T47D (cell line): ENCODE data around the gene MYZAP.

Experiments
- DNase-seq, 2 experiments: peaks; one replicate each; pipeline versions ENCODE4 v3.0.0 to v3.0.0-alpha.2; 2011 to 2012; ENCODE audit warnings: low read depth in 1 of 2, low spot score in 1 of 2
- JUND ChIP-seq: IDR thresholded peaks from 2 replicates; pipeline ENCODE4 v1.6.1; 2012; ENCODE audit warnings: low read depth
- in situ Hi-C: cut with HindIII; loops from 2 replicates; pipeline ENCODE4 v1.10.0; 2016; ENCODE audit warnings: low sequenced_read_pairs, low pct_unique_long_range_greater_than_20kb

MYZAP gene

DNA sequence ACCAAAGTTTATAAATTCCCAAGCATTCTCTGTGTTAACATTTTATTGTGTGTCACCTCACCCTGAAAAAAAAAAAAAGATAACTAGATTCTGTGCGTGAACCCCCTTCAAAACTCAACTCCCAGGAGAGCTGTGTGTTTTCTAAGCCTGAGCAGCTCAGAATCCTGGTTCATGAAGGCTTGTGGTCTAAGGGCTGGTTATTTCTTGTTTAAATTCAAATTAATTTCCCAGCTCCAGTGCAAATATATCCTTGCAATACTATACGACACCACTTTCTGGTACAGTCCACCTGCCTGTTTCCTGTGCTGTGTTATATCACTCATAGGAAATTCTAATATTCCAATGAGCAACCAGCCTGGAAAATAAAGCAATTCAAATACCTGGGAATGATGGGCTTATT, 23.4 kb upstream of the MYZAP start:
- TF ChIP-seq JUND, result no peak
- in situ Hi-C loops, result no loop called here
- DNase-seq, result no peak

GRCh38 chr15:57570340-57570739, 21.4 kb upstream of the MYZAP start:
- TF ChIP-seq JUND, result no peak
- no peak for DNase-seq
- in situ Hi-C loops, result no loop called here

DNA sequence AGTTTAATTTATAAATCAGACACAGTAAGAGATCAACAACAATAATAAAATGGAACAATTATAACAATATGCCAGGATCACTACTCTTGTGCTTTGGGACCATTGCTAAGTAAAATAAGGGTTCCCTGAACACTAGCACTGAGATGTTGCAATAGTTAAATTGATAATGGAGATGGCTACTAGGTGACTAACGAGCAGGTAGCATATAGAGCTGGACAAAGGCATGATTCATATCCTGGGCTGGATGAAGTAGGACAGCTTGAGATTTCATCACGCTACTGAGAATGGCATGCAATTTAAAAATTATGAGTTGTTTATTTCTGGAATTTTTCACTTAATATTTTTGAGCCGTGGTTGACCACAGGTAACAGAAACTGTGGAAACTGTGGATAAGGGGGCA, 20.7 kb upstream of the MYZAP start:
- TF ChIP-seq JUND, result no peak
- in situ Hi-C loops, result no loop called here
- DNase-seq, result no peak

- TF ChIP-seq JUND, result no peak
- no peak for DNase-seq
- in situ Hi-C loops, result no loop called here
Measured at GRCh38 chr15:57571725-57572124, 20.0 kb upstream of the MYZAP start.

- no peak for TF ChIP-seq JUND
- in situ Hi-C loops, result no loop called here
Measured at GRCh38 chr15:57572468-57572867, 19.2 kb upstream of the MYZAP start.

GRCh38 chr15:57573151-57573550, 18.6 kb upstream of the MYZAP start:
- no peak for TF ChIP-seq JUND
- no peak for DNase-seq
- in situ Hi-C loops, result no loop called here

More at GRCh38 chr15:57572468-57572867, 19.2 kb upstream of the MYZAP start:
- DNase-seq, result no peak

DNA sequence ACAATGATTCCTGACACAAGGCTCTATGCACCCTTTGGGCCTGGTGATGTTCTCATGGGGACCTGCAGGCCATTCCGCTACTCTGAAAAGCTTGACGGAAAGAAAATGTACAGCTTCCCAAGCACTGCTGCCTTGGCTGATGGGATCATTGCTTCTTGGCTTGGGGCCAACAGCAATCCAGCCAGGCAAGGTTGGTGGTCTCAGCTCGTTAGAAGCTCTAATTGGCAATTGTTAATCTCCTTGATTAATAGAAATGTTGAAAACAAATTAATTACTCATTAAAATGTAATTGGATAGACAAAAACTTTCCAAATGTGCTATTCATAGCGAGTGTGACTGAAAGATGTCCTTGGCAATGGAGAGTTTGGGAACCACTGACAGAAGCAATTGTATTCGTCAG, 16.3 kb upstream of the MYZAP start:
- in situ Hi-C loops, result no loop called here
- no peak for TF ChIP-seq JUND
- DNase-seq, result no peak

- TF ChIP-seq JUND, result no peak
- DNase-seq, result no peak
- in situ Hi-C loops, result no loop called here
Measured at GRCh38 chr15:57578288-57578900, 13.3 kb upstream of the MYZAP start.

- no peak for TF ChIP-seq JUND
- in situ Hi-C loops, result no loop called here
- DNase-seq, result no peak
Measured at GRCh38 chr15:57580428-57580827, 11.3 kb upstream of the MYZAP start.

DNA sequence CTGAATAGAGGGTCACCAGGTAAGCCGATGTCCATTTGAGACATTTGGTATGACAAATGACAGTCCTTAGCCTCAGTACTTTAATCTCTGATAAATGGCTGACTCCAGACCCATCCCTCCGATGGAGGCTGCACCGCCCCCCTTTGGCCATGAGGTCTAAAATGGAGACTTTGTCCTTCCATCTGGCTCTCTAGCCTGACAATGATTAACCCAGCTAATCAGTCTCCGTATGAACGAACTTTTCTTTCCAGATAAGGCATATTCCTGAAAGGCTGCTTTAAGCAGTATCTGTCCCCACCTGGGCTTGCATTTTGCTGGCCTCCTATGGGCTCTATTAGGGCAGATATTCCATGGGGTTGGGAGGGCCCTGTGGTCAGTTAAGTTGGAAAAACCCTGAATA, 10.8 kb upstream of the MYZAP start:
- no peak for DNase-seq
- in situ Hi-C loops, result no loop called here
- no peak for TF ChIP-seq JUND

DNA sequence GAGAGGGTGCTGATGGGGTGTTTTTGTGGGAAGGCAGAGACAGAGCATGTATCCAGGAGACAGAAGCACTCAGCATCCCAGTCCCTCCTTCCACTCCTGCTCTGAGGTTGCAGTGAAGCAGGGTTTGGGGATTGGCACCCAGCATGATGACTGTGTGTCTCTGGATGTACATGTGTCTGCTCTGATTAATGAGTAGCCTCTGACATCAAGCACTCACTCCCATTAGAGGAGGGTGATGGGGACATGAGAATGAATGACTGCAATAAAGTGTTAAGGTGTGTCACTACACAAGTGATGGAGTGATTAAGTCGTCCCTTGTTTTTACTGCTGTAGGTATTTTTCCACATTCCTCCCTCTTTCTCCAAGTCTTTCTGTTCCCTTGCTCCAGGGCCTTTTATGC, 9.6 kb upstream of the MYZAP start:
- DNase-seq, result no peak
- TF ChIP-seq JUND, result no peak
- in situ Hi-C loops, result no loop called here

DNA sequence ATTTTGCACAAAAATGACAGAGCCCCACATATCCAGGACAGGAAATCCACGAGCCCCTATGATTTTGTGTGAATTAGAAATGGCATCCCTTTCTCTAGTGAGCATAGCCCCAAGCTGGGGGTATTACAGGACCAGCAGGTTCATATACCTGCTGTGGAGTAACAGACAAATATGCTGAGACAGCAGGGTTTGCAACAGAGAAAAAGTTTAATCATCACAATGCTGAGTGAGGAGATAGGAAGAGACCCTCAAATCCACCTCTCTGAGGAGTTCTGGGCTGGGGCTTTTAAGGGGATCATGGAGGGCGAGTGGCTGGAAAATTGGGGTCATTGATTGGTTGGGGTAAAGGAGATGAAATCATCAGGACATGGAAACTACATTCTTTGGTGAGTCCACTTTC, 8.4 kb upstream of the MYZAP start:
- in situ Hi-C loops, result no loop called here
- no peak for DNase-seq
- TF ChIP-seq JUND, result no peak

DNA sequence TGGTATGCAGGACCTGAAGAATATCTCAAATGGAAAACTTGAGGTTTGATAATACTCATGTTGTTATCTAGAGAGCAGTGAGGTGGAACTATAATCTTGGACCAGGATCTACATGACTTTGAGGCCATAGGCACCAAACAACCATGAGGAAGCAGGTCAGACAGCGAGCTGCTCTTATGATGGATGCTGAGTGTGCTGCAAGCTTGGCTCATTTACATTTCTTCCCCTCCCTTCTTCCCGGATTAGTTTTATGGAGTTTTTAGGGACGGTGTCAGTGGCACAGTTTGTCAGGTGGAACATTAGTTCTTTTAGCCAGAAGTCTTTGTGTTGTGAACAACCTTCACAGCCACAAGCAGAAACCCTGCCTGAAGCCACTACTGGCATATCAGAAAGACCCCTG, 8.0 kb upstream of the MYZAP start:
- no peak for DNase-seq
- in situ Hi-C loops, result no loop called here
- TF ChIP-seq JUND, result no peak
